Lower leg skin (tissue), 4 donors: ENCODE measurements around the gene NINL. TPM values are rescaled to one million over a fixed set of nuclear protein-coding genes. Genes with fewer than 3 reads are reported as not detected.
A peak's percentile ranks its signal among the peaks of the same experiment; 100 is the strongest.

ENCODE experiments used
- DNase-seq, 2 donors: peaks; one replicate each; pipeline ENCODE4 v3.0.0-alpha.2; 2019; ENCODE audit warnings: low spot score in 2 of 2
- H3K4me3 ChIP-seq: fragments of 200-600 bp; sonication (generic); 2 replicates; pipeline ENCODE4 v1.5.1; 2017; ENCODE audit warnings: mild to moderate bottlenecking, low read depth; ENCODE audit not compliant: poor library complexity, severe bottlenecking
- POLR2A ChIP-seq, 2 donors: fragments of 450-650 bp; IDR thresholded peaks; one replicate each; pipeline ENCODE4 v1.6.1; 2016 to 2017; ENCODE audit warnings: antibody characterized with exemption in 2 of 2, mild to moderate bottlenecking in 1 of 2, moderate library complexity in 1 of 2
- WGBS, 2 donors: methylation state at CpG; one replicate each; pipeline ENCODE4 v1.1.5; 2018; 5-methylcytosine and 5-hydroxymethylcytosine counted together
- intact Hi-C: fragments of 100-400 bp; cut with DNase I; formaldehyde crosslinking; loops from one replicate; pipeline ENCODE4 v1.15.0; 2023; ENCODE audit warnings: low total_unique reads
- total RNA-seq, 4 donors: library from RNA; depleted of rRNA; stranded (reverse); fragments of >200 nt; gene quantifications; one replicate each; pipeline ENCODE4 v1.1.0, GENCODE V29; 2016
- TF ChIP-seq, protein P1 (sequence below), 3 donors: fragments of 450-650 bp; IDR thresholded peaks; one replicate each; pipeline ENCODE4 v1.5.1; 2016; ENCODE audit warnings: antibody characterized with exemption in 3 of 3, mild to moderate bottlenecking in 3 of 3, moderate library complexity in 2 of 3

The NINL gene
- total RNA-seq, 4 donors from 2014 or later, result 2.1 to 4.7 (median 3.7) TPM

DNA sequence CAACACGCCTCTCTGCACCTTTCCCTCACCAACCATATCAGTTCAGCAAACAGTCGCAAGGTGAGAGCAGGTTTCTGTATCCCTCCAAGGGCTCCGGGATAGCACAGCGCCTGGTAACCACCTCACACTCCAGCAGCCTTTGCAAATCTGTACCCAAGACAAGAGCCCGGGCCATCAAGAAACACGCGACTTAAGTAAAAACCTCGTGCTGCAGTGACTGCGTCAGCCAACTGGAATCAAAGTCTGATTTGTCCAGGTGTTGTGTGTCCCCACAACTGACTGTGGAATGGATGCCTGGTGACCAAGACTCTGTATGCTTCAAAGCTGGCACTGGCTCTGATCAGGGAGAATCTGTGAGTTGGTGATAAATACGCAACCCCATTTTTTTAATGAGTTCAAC lies 74.1 kb downstream of the NINL start:
- no peak for TF ChIP-seq POLR2A (IDR thresholded peaks at IDR 0.05)
- WGBS, 2 donors, result 97 to 99% methylated on average over 10 of the region's 10 CpGs
- DNase-seq, result peak in 1 of 2 donors; percentile 64
- intact Hi-C loops, result no loop called here
- no peak overlapping the region for H3K4me3 ChIP-seq

DNA sequence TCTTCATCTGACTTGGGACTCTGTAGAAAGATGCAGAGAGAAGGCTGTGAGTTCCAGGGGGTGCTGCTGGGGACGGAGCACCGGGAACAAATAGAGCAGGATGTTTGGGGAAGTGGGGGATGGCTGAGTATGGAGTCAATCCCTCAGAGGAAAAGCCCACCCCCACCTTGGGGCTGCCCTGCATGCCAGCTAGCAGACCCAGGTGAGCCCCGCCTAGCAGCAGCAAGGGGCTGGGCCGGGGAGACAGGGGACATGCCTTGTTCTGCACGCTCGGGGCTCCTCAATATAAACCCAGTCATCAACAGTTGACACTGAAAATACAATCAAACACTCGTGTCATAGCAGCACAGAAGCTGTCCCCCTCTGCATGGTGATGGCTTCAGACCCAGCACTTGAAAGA lies 74.6 kb downstream of the NINL start:
- 92 to 95% methylated on average over 7 of the region's 7 CpGs for WGBS, 2 donors
- intact Hi-C loops, result no loop called here
- DNase-seq, result peak in 1 of 2 donors; percentile 68
- TF ChIP-seq, protein P1, sequence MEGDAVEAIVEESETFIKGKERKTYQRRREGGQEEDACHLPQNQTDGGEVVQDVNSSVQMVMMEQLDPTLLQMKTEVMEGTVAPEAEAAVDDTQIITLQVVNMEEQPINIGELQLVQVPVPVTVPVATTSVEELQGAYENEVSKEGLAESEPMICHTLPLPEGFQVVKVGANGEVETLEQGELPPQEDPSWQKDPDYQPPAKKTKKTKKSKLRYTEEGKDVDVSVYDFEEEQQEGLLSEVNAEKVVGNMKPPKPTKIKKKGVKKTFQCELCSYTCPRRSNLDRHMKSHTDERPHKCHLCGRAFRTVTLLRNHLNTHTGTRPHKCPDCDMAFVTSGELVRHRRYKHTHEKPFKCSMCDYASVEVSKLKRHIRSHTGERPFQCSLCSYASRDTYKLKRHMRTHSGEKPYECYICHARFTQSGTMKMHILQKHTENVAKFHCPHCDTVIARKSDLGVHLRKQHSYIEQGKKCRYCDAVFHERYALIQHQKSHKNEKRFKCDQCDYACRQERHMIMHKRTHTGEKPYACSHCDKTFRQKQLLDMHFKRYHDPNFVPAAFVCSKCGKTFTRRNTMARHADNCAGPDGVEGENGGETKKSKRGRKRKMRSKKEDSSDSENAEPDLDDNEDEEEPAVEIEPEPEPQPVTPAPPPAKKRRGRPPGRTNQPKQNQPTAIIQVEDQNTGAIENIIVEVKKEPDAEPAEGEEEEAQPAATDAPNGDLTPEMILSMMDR (IDR thresholded peaks at IDR 0.05), result no peak
- no peak for TF ChIP-seq POLR2A (IDR thresholded peaks at IDR 0.05)
- no peak overlapping the region for H3K4me3 ChIP-seq

DNA sequence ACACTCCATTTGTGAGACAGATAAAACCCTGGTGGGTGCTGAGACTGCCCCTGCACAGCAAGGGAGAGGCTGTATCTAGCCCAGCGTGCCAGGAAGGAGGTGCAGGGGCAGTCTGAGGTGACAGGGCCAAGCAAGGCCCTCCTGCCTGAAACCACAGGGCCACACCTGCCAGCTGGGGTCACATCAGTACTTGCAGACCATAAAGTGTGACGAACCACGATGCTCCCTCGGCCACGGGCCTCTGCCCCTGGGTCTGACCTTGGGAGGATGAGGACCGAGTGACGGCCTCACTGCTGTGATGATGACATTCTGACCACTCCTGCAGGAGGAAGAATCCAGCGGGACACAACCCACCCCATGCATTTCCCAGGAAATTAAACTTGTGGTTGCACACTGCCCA lies 75.1 kb downstream of the NINL start:
- no peak overlapping the region for H3K4me3 ChIP-seq
- WGBS, 2 donors, result 96 to 99% methylated on average over 7 of the region's 8 CpGs
- intact Hi-C loops, result no loop called here
- TF ChIP-seq, protein P1 (IDR thresholded peaks at IDR 0.05), result no peak
- TF ChIP-seq POLR2A (IDR thresholded peaks at IDR 0.05), result no peak
- peak in 1 of 2 donors; percentile 68 for DNase-seq

DNA sequence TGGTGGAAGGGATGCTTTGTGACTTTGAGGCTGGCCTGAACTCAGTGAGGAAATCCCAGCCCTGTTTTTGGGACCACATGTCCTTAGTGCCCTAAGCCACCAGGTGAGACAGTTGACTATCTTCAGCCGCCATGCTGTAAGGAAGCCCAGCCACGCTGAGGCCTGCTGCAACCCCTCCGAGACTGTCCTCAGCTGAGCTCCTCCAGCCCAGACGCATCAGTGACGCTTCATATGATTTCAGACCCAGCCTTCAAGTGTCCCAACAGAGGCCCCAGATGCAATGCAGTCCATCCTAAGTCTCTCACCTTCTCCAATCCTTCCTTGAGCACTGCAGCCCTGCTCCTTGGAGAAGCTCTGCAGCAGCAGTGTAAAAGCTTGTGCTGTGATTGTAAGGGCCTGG lies 76.2 kb downstream of the NINL start:
- no peak overlapping the region for H3K4me3 ChIP-seq
- peak in 1 of 2 donors; percentile 13 for DNase-seq
- intact Hi-C loops, result no loop called here
- no peak for TF ChIP-seq POLR2A (IDR thresholded peaks at IDR 0.05)
- TF ChIP-seq, protein P1 (IDR thresholded peaks at IDR 0.05), result no peak
- WGBS, 2 donors, result 95 to 97% methylated on average over 5 of the region's 5 CpGs

DNA sequence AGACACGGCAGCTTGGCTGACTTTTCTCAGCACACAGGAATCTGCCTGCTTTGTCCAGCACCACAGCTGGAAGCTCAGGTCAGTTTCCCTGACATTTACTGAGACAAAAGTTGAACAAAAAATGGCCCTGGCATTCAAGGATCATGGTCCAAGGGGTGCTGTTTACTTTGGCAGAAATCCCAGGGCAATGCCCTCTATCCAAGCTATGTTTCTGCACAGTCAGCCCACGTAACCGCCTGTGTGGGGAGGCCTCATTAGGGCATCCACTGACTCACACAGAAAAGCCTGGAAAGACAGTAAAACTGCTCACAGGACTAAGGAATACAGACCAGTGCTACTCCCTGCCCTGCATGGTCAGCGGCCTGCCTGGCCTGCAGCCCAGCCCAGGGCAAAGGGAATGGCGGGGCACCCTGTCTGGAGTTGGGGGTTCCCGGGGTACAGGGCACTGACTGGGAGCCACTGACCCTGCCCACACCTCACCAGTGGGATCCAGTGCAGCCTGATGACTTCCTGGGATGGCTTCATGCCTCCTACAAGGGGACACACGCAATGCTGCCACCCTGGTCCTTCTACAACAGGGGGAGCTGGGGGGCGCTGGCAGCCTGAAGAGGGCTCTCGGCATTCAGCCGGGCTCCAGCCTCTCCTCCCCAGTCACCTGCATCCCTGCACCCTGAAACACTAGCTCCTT lies 77.1 kb downstream of the NINL start:
- intact Hi-C loops, result no loop called here
- H3K4me3 ChIP-seq, result no peak overlapping the region
- DNase-seq, result no peak
- TF ChIP-seq, protein P1 (IDR thresholded peaks at IDR 0.05), result peak in 1 of 3 donors; percentile 51
- no peak for TF ChIP-seq POLR2A (IDR thresholded peaks at IDR 0.05)
- 81 to 90% methylated on average over 7 to 10 of the region's 10 CpGs for WGBS, 2 donors

DNA sequence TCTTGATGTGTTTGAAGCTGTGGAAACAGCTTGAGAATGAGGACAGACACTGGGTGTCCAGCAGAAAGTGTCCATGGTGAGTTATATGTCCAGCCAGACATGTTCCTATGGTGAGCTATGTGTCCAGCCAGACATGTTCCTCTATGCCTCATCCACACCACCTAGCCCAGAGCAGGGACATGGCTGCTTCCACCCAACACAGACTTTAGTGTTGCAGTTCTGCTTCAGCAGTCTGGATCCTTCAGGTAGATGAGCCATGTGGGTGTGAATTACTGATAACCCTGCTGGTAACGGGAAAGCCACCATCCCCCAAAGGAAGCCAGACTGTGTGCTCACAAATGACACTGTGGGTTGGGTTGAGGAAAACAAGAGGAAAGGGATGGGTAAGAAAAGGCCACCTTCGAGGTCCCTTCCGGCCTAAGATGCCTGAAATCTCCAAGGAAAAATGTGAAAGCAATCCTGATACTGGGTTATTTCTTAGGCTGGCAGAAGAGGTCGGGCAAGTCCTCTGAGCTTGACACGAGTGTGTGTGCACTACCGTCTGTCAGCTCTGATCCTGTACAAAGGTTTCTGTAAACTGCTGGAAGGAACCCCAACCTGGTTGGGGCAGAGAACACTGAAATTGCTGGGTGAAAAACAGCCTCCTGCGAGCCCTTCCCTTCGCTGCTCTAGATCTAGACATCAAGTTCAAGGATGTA lies 77.8 kb downstream of the NINL start:
- intact Hi-C loops, result no loop called here
- WGBS, 2 donors, result 80 to 92% methylated on average over 8 of the region's 8 CpGs
- no peak overlapping the region for H3K4me3 ChIP-seq
- DNase-seq, result no peak
- no peak for TF ChIP-seq POLR2A (IDR thresholded peaks at IDR 0.05)
- TF ChIP-seq, protein P1 (IDR thresholded peaks at IDR 0.05), result no peak
